ENCODE results near the gene STRN. TPM values are rescaled to one million over a fixed set of nuclear protein-coding genes. Genes with fewer than 3 reads are reported as not detected.

Gene STRN
- total and polyA plus RNA-seq, 2 of the 13 experiments (the other 11 are each of a cell fraction or from before 2014, with no cell fraction given): 10.4 to 19.3 TPM

GRCh38 chr2:36858551-36859365 lies 107.6 kb downstream of the STRN start (continued):
- TF ChIP-seq ZNF703 (CRISPR knock-in tag; IDR thresholded peaks at IDR 0.05; ENCODE audit: borderline replicate concordance) (no peak), CEBPZ (IDR thresholded peaks at IDR 0.05; ENCODE audit: low read length) (no peak), POGK (CRISPR knock-in tag; conservative IDR thresholded peaks at IDR 0.05) (no peak), ZNF263 (CRISPR knock-in tag; IDR thresholded peaks at IDR 0.05) (no peak), ZNF746 (CRISPR knock-in tag; IDR thresholded peaks at IDR 0.05) (no peak), SP5 (CRISPR knock-in tag; IDR thresholded peaks at IDR 0.05; ENCODE audit: borderline replicate concordance, low read depth) (peak; percentile 74; the same call in 1 of the 2 replicates), PBX3 (CRISPR knock-in tag; IDR thresholded peaks at IDR 0.05; ENCODE audit: borderline replicate concordance) (no peak), ZNF879 (CRISPR knock-in tag; IDR thresholded peaks at IDR 0.05) (no peak), DZIP1 (CRISPR knock-in tag; IDR thresholded peaks at IDR 0.05) (no peak), ARNTL (CRISPR knock-in tag; IDR thresholded peaks at IDR 0.05) (no peak), ZNF362 (CRISPR knock-in tag; IDR thresholded peaks at IDR 0.05; ENCODE audit: borderline replicate concordance) (0 out of 2 replicates have a peak, but pooled peaks have one; percentile 12), ZNF180 (CRISPR knock-in tag; IDR thresholded peaks at IDR 0.05; ENCODE audit: borderline replicate concordance, low read depth) (no peak), CBFB (CRISPR knock-in tag; IDR thresholded peaks at IDR 0.05) (peak; percentile 99), FOXK2 (IDR thresholded peaks at IDR 0.05) (peak; percentile 15; the same call in 1 of the 2 replicates)
